OCI-LY1 (cell line): ENCODE results near the gene EFNA3.

Source experiments
- H2AFZ ChIP-seq: fragments of 200-600 bp; sonication (generic), shearing (Covaris generic); 2 replicates; pipeline ENCODE4 v1.6.0; 2014; ENCODE audit warnings: antibody characterized with exemption, mild to moderate bottlenecking, low read length
- H3F3A ChIP-seq: fragments of 200-600 bp; sonication (generic), shearing (Covaris generic); 2 replicates; pipeline ENCODE4 v1.6.0; 2014; ENCODE audit warnings: mild to moderate bottlenecking, antibody characterized with exemption, low read length, moderate library complexity; ENCODE audit not compliant: insufficient read depth
- H3K27ac ChIP-seq: fragments of 200-600 bp; sonication (generic); 2 replicates; pipeline ENCODE4 v1.5.1; 2014; ENCODE audit warnings: low read length, mixed run types, mild to moderate bottlenecking, low read depth; ENCODE audit not compliant: poor library complexity, severe bottlenecking
- H3K27me3 ChIP-seq: fragments of 200-600 bp; sonication (generic); 2 replicates; pipeline ENCODE4 v1.6.0; 2014; ENCODE audit warnings: antibody characterized with exemption, mild to moderate bottlenecking, low read length, moderate library complexity; ENCODE audit not compliant: insufficient read depth
- H3K36me3 ChIP-seq: fragments of 200-600 bp; sonication (generic); 2 replicates; pipeline ENCODE4 v1.6.1; 2014; ENCODE audit warnings: mild to moderate bottlenecking, antibody characterized with exemption, low read length, moderate library complexity, mixed read lengths; ENCODE audit not compliant: insufficient read depth
- H3K4me1 ChIP-seq: fragments of 200-600 bp; sonication (generic); 2 replicates; pipeline ENCODE4 v1.5.1; 2014; ENCODE audit warnings: mild to moderate bottlenecking, low read length, moderate library complexity; ENCODE audit not compliant: insufficient read depth, severe bottlenecking
- H3K4me2 ChIP-seq: fragments of 200-600 bp; sonication (generic), shearing (Covaris generic); 2 replicates; pipeline ENCODE4 v1.6.1; 2014; ENCODE audit warnings: low read length
- H3K4me3 ChIP-seq: fragments of 200-600 bp; sonication (generic); 2 replicates; pipeline ENCODE4 v1.5.1; 2014; ENCODE audit warnings: low read length, low read depth, mild to moderate bottlenecking, mixed read lengths; ENCODE audit not compliant: poor library complexity, severe bottlenecking
- H3K79me2 ChIP-seq: fragments of 200-600 bp; shearing (Covaris generic); 2 replicates; pipeline ENCODE4 v1.6.1; 2016; ENCODE audit warnings: mixed run types, low read length, mixed read lengths; ENCODE audit not compliant: insufficient read depth
- H3K9ac ChIP-seq: fragments of 200-600 bp; sonication (generic), shearing (Covaris generic); 2 replicates; pipeline ENCODE4 v1.6.1; 2014; ENCODE audit warnings: mild to moderate bottlenecking, low read length, mixed read lengths
- H3K9me2 ChIP-seq: fragments of 200-600 bp; sonication (generic), shearing (Covaris generic); 2 replicates; pipeline ENCODE4 v1.6.1; 2014; ENCODE audit warnings: low read depth, mild to moderate bottlenecking, low read length, mixed read lengths
- H3K9me3 ChIP-seq: fragments of 200-600 bp; shearing (Covaris generic); 2 replicates; pipeline ENCODE4 v1.6.1; 2014; ENCODE audit warnings: low read length, mixed read lengths
- H4K20me1 ChIP-seq: fragments of 200-600 bp; sonication (generic), shearing (Covaris generic); 2 replicates; pipeline ENCODE4 v1.6.0; 2016; ENCODE audit warnings: mild to moderate bottlenecking, low read length; ENCODE audit not compliant: insufficient read depth
- CTCF ChIP-seq: fragments of 200-600 bp; sonication (generic), shearing (Covaris generic); IDR thresholded peaks from 2 replicates; pipeline ENCODE4 v1.5.1; 2017; ENCODE audit warnings: mild to moderate bottlenecking, antibody characterized with exemption, low read length, moderate library complexity, mixed read lengths
- EZH2 ChIP-seq: fragments of 200-600 bp; sonication (generic), shearing (Covaris generic); IDR thresholded peaks from 2 replicates; pipeline ENCODE4 v1.8.0; 2017; ENCODE audit warnings: borderline replicate concordance, mixed run types, mild to moderate bottlenecking, antibody characterized with exemption, low read length, moderate library complexity, mixed read lengths

EFNA3 gene

GRCh38 chr1:155062702-155063411, 15.8 kb upstream of the EFNA3 start:
- Histone ChIP-seq H4K20me1 (no peaks in the 10 kb centered on the region), H3K4me3 (peak overlapping the region; percentile 69), H3K36me3 (peaks cover 3% of the 10 kb centered on the region; the same call in 1 of the 2 replicates), H3K4me1 (peaks cover 28% of the 10 kb centered on the region), H3K9ac (peak overlapping the region; percentile 69; the same call in 1 of the 2 replicates), H3K9me2 (no peaks in the 10 kb centered on the region), H3K4me2 (peak overlapping the region; percentile 62), H3K79me2 (no peaks in the 10 kb centered on the region), H2AFZ (no peak overlapping the region), H3F3A (no peaks in the 10 kb centered on the region), H3K27me3 (no peaks in the 10 kb centered on the region), H3K9me3 (no peaks in the 10 kb centered on the region), H3K27ac (peak overlapping the region; percentile 49)
- TF ChIP-seq EZH2, result no peak
- TF ChIP-seq CTCF, result peak; percentile 84

- Histone ChIP-seq H3K9me3 (no peaks in the 10 kb centered on the region), H3F3A (no peaks in the 10 kb centered on the region), H3K36me3 (no peaks in the 10 kb centered on the region), H4K20me1 (no peaks in the 10 kb centered on the region), H2AFZ (no peak within 1 kb of the TSS), H3K27ac (peak within 1 kb of the TSS; percentile 49), H3K79me2 (no peaks in the 10 kb centered on the region), H3K4me3 (peak within 1 kb of the TSS; percentile 69), H3K4me1 (peaks cover 28% of the 10 kb centered on the region), H3K9ac (peak within 1 kb of the TSS; percentile 69), H3K4me2 (peak within 1 kb of the TSS; percentile 62), H3K9me2 (no peaks in the 10 kb centered on the region), H3K27me3 (no peaks in the 10 kb centered on the region)
- TF ChIP-seq CTCF (no peak), EZH2 (no peak)
Measured at GRCh38 chr1:155063550-155064110, 15.0 kb upstream of the EFNA3 start, which contains the start of gene EFNA4. Gene EFNA4, plus strand, starts transcription at chr1:155063740. Its CDS starts 84 bp downstream, at chr1:155063824.

GRCh38 chr1:155064111-155064831, 14.4 kb upstream of the EFNA3 start:
- no peak overlapping the region for H3K27ac ChIP-seq
- H2AFZ ChIP-seq, result no peak overlapping the region
- H3K4me1 ChIP-seq, result peaks cover 29% of the 10 kb centered on the region
- H3K27me3 ChIP-seq, result no peaks in the 10 kb centered on the region
- no peaks in the 10 kb centered on the region for H3K79me2 ChIP-seq
- H3K9me3 ChIP-seq, result no peaks in the 10 kb centered on the region
- H3F3A ChIP-seq, result no peaks in the 10 kb centered on the region
- H3K4me2 ChIP-seq, result peak overlapping the region; percentile 62
- peak overlapping the region; percentile 69 for H3K9ac ChIP-seq
- H3K9me2 ChIP-seq, result no peaks in the 10 kb centered on the region
- no peaks in the 10 kb centered on the region for H4K20me1 ChIP-seq
- TF ChIP-seq CTCF (no peak), EZH2 (no peak)
- peak overlapping the region; percentile 69 for H3K4me3 ChIP-seq
- peaks cover 1% of the 10 kb centered on the region; the same call in 1 of the 2 replicates for H3K36me3 ChIP-seq
